HEK293 (cell line): ENCODE data around the gene SCNN1G.

Experiments used
- GFI1B ChIP-seq: fragments of 450-650 bp; formaldehyde crosslinking; IDR thresholded peaks from 2 replicates; pipeline ENCODE4 v1.5.1; 2016; ENCODE audit warnings: missing biosample characterization, missing genetic modification characterization
- KLF9 ChIP-seq: fragments of 450-650 bp; formaldehyde crosslinking; IDR thresholded peaks from 2 replicates; pipeline ENCODE4 v1.5.1; 2016; ENCODE audit warnings: missing biosample characterization, missing genetic modification characterization, low read depth
- RBAK ChIP-seq: fragments of 450-650 bp; formaldehyde crosslinking; IDR thresholded peaks from 2 replicates; pipeline ENCODE4 v1.5.1; 2016; ENCODE audit warnings: missing biosample characterization, missing genetic modification characterization
- SALL2 ChIP-seq: fragments of 450-650 bp; formaldehyde crosslinking; IDR thresholded peaks from 2 replicates; pipeline ENCODE4 v1.5.0; 2017; ENCODE audit warnings: missing biosample characterization, mild to moderate bottlenecking, missing genetic modification characterization, borderline replicate concordance
- SCRT1 ChIP-seq: fragments of 450-650 bp; formaldehyde crosslinking; IDR thresholded peaks from 2 replicates; pipeline ENCODE4 v1.5.1; 2016; ENCODE audit warnings: missing biosample characterization, missing genetic modification characterization, borderline replicate concordance
- SP7 ChIP-seq: fragments of 450-650 bp; formaldehyde crosslinking; IDR thresholded peaks from 2 replicates; pipeline ENCODE4 v1.5.1; 2016; ENCODE audit warnings: missing biosample characterization, missing genetic modification characterization
- WT1 ChIP-seq: fragments of 450-650 bp; formaldehyde crosslinking; IDR thresholded peaks from 2 replicates; pipeline ENCODE4 v1.5.1; 2016; ENCODE audit warnings: missing biosample characterization, missing genetic modification characterization
- ZBTB7A ChIP-seq: fragments of 450-650 bp; formaldehyde crosslinking; IDR thresholded peaks from 2 replicates; pipeline ENCODE4 v1.5.1; 2016; ENCODE audit warnings: low read depth, missing biosample characterization, missing genetic modification characterization
- ZEB2 ChIP-seq: fragments of 450-650 bp; formaldehyde crosslinking; IDR thresholded peaks from 2 replicates; pipeline ENCODE4 v1.5.1; 2016; ENCODE audit warnings: missing biosample characterization, missing genetic modification characterization
- ZNF19 ChIP-seq: fragments of 450-650 bp; formaldehyde crosslinking; IDR thresholded peaks from 2 replicates; pipeline ENCODE4; 2016; ENCODE audit warnings: missing biosample characterization, missing genetic modification characterization, low read depth
- ZNF266 ChIP-seq: fragments of 450-650 bp; formaldehyde crosslinking; IDR thresholded peaks from 2 replicates; pipeline ENCODE4 v1.5.1; 2016; ENCODE audit warnings: missing biosample characterization, missing genetic modification characterization, low read depth
- ZNF335 ChIP-seq: fragments of 450-650 bp; formaldehyde crosslinking; conservative IDR thresholded peaks from 2 replicates; pipeline ENCODE4 v1.5.1; 2016; ENCODE audit warnings: missing biosample characterization, missing genetic modification characterization
- ZNF366 ChIP-seq: fragments of 450-650 bp; formaldehyde crosslinking; conservative IDR thresholded peaks from 2 replicates; pipeline ENCODE4 v1.5.1; 2016; ENCODE audit warnings: missing biosample characterization, missing genetic modification characterization
- ZNF529 ChIP-seq: fragments of 450-650 bp; formaldehyde crosslinking; IDR thresholded peaks from 2 replicates; pipeline ENCODE4 v1.5.1; 2017; ENCODE audit warnings: missing genetic modification characterization, missing biosample characterization; ENCODE audit not compliant: insufficient replicate concordance
- ZNF548 ChIP-seq: fragments of 450-650 bp; formaldehyde crosslinking; IDR thresholded peaks from 2 replicates; pipeline ENCODE4 v1.5.1; 2016; ENCODE audit warnings: missing biosample characterization, missing genetic modification characterization
- ZNF549 ChIP-seq: fragments of 450-650 bp; IDR thresholded peaks from 2 replicates; pipeline ENCODE4 v1.5.1; 2018; ENCODE audit warnings: missing biosample characterization, missing genetic modification characterization, mild to moderate bottlenecking, inconsistent platforms, moderate library complexity
- ZNF561 ChIP-seq: fragments of 450-650 bp; IDR thresholded peaks from 2 replicates; pipeline ENCODE4 v1.5.1; 2018; ENCODE audit warnings: missing biosample characterization, missing genetic modification characterization, borderline replicate concordance
- ZNF600 ChIP-seq: fragments of 450-650 bp; formaldehyde crosslinking; IDR thresholded peaks from 2 replicates; pipeline ENCODE4 v1.5.1; 2016; ENCODE audit warnings: missing biosample characterization, missing genetic modification characterization
- ZNF629 ChIP-seq: fragments of 450-650 bp; formaldehyde crosslinking; IDR thresholded peaks from 2 replicates; pipeline ENCODE4 v1.5.1; 2017; ENCODE audit warnings: missing biosample characterization, missing genetic modification characterization
- ZNF654 ChIP-seq: fragments of 450-650 bp; formaldehyde crosslinking; IDR thresholded peaks from 2 replicates; pipeline ENCODE4 v1.5.1; 2016; ENCODE audit warnings: low read depth, missing biosample characterization, missing genetic modification characterization
- ZNF777 ChIP-seq: fragments of 450-650 bp; formaldehyde crosslinking; IDR thresholded peaks from 2 replicates; pipeline ENCODE4 v1.5.1; 2017; ENCODE audit warnings: missing biosample characterization, missing genetic modification characterization, borderline replicate concordance
- ZSCAN16 ChIP-seq: fragments of 450-650 bp; formaldehyde crosslinking; IDR thresholded peaks from 2 replicates; pipeline ENCODE4 v1.5.1; 2016; ENCODE audit warnings: missing biosample characterization, missing genetic modification characterization
- TF ChIP-seq, protein P1 (sequence below): fragments of 450-650 bp; formaldehyde crosslinking; IDR thresholded peaks from 2 replicates; pipeline ENCODE4 v1.5.1; 2017; ENCODE audit warnings: missing biosample characterization, missing genetic modification characterization
- TF ChIP-seq, protein P2 (sequence below): IDR thresholded peaks from 2 replicates; pipeline ENCODE4 v1.6.1; 2011; ENCODE audit warnings: mild to moderate bottlenecking, low read depth, low read length, borderline replicate concordance
- TF ChIP-seq, protein P3 (sequence below): fragments of 450-650 bp; IDR thresholded peaks from 2 replicates; pipeline ENCODE4 v1.5.1; 2018; ENCODE audit warnings: missing biosample characterization, missing genetic modification characterization
- TF ChIP-seq, protein P4 (sequence below): fragments of 450-650 bp; formaldehyde crosslinking; IDR thresholded peaks from 2 replicates; pipeline ENCODE4 v1.5.1; 2016; ENCODE audit warnings: missing biosample characterization, missing genetic modification characterization
- TF ChIP-seq, protein P5 (sequence below): fragments of 450-650 bp; formaldehyde crosslinking; IDR thresholded peaks from 2 replicates; pipeline ENCODE4 v1.5.1; 2016; ENCODE audit warnings: missing biosample characterization, missing genetic modification characterization, borderline replicate concordance
- TF ChIP-seq, protein P6 (sequence below): fragments of 450-650 bp; formaldehyde crosslinking; IDR thresholded peaks from 2 replicates; pipeline ENCODE4 v1.5.1; 2017; ENCODE audit warnings: missing biosample characterization, missing genetic modification characterization
- TF ChIP-seq, protein P7 (sequence below): fragments of 450-650 bp; formaldehyde crosslinking; IDR thresholded peaks from 2 replicates; pipeline ENCODE4 v1.5.1; 2016; ENCODE audit warnings: missing biosample characterization, missing genetic modification characterization

The SCNN1G gene

DNA sequence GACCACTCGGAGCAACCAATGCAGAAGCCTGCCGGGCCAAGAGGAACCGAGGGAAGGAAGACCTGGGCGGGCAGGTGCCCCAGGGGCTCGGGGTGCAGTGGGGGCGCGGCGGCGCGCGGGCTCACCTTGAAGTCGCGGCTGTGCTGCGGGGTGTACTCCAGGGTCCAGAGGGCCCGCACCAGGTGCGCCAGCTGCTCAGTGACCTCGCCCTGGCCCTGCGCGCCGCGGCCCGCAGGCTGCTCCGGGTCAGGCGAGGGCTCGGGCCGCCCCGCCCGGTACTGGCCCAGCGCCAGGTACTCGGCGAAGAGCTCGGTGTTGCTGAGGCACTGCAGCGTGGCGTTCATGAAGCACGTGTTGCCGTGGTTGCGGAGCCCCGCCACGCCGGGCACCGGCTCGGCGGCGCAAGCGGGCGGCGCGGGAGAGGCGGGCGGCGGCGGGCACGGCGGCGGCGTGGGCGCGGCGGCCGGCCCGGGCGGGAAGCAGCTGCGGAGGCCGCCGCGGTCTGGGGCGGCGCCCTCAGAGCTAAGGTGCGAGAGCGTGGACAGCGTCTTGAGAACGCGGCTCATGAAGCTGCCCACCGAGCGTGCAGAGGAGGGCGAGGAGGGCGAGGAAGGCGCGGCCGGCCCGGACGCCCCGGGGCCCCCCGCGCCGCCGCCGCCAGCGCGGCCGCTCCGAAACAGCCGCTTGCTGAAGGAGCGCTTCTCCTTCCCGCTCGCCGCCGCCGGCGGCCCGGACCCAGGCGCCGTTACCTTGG lies 33.9 kb upstream of the SCNN1G start (continued):
- TF ChIP-seq, protein P1, sequence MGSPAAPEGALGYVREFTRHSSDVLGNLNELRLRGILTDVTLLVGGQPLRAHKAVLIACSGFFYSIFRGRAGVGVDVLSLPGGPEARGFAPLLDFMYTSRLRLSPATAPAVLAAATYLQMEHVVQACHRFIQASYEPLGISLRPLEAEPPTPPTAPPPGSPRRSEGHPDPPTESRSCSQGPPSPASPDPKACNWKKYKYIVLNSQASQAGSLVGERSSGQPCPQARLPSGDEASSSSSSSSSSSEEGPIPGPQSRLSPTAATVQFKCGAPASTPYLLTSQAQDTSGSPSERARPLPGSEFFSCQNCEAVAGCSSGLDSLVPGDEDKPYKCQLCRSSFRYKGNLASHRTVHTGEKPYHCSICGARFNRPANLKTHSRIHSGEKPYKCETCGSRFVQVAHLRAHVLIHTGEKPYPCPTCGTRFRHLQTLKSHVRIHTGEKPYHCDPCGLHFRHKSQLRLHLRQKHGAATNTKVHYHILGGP (tag by site-specific recombination), result no peak
- TF ChIP-seq ZNF529 (tag by site-specific recombination) (no peak), GFI1B (no peak), ZNF561 (tag by site-specific recombination) (peak; percentile 40; the same call in 1 of the 2 replicates), ZNF335 (tag by site-specific recombination) (peak; percentile 73; the same call in 1 of the 2 replicates), WT1 (tag by site-specific recombination) (no peak), ZNF600 (tag by site-specific recombination) (no peak), ZNF19 (tag by site-specific recombination) (no peak), ZNF549 (tag by site-specific recombination) (no peak), ZEB2 (tag by site-specific recombination) (no peak), ZNF777 (no peak), RBAK (tag by site-specific recombination) (no peak), SP7 (tag by site-specific recombination) (no peak), ZNF654 (tag by site-specific recombination) (no peak), ZNF629 (no peak), ZNF548 (tag by site-specific recombination) (no peak), SALL2 (tag by site-specific recombination) (no peak), ZNF366 (no peak), ZSCAN16 (no peak), KLF9 (tag by site-specific recombination) (no peak), ZBTB7A (tag by site-specific recombination) (no peak), SCRT1 (tag by site-specific recombination) (no peak), ZNF266 (tag by site-specific recombination) (no peak)
- TF ChIP-seq, protein P2, sequence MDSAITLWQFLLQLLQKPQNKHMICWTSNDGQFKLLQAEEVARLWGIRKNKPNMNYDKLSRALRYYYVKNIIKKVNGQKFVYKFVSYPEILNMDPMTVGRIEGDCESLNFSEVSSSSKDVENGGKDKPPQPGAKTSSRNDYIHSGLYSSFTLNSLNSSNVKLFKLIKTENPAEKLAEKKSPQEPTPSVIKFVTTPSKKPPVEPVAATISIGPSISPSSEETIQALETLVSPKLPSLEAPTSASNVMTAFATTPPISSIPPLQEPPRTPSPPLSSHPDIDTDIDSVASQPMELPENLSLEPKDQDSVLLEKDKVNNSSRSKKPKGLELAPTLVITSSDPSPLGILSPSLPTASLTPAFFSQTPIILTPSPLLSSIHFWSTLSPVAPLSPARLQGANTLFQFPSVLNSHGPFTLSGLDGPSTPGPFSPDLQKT, result no peak
- TF ChIP-seq, protein P3, sequence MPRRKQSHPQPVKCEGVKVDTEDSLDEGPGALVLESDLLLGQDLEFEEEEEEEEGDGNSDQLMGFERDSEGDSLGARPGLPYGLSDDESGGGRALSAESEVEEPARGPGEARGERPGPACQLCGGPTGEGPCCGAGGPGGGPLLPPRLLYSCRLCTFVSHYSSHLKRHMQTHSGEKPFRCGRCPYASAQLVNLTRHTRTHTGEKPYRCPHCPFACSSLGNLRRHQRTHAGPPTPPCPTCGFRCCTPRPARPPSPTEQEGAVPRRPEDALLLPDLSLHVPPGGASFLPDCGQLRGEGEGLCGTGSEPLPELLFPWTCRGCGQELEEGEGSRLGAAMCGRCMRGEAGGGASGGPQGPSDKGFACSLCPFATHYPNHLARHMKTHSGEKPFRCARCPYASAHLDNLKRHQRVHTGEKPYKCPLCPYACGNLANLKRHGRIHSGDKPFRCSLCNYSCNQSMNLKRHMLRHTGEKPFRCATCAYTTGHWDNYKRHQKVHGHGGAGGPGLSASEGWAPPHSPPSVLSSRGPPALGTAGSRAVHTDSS (tag by site-specific recombination), result no peak
- TF ChIP-seq, protein P4, sequence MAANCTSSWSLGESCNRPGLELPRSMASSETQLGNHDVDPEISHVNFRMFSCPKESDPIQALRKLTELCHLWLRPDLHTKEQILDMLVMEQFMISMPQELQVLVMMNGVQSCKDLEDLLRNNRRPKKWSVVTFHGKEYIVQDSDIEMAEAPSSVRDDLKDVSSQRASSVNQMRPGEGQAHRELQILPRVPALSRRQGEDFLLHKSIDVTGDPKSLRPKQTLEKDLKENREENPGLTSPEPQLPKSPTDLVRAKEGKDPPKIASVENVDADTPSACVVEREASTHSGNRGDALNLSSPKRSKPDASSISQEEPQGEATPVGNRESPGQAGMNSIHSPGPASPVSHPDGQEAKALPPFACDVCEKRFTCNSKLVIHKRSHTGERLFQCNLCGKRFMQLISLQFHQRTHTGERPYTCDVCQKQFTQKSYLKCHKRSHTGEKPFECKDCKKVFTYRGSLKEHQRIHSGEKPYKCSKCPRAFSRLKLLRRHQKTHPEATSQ, result no peak
- TF ChIP-seq, protein P5, sequence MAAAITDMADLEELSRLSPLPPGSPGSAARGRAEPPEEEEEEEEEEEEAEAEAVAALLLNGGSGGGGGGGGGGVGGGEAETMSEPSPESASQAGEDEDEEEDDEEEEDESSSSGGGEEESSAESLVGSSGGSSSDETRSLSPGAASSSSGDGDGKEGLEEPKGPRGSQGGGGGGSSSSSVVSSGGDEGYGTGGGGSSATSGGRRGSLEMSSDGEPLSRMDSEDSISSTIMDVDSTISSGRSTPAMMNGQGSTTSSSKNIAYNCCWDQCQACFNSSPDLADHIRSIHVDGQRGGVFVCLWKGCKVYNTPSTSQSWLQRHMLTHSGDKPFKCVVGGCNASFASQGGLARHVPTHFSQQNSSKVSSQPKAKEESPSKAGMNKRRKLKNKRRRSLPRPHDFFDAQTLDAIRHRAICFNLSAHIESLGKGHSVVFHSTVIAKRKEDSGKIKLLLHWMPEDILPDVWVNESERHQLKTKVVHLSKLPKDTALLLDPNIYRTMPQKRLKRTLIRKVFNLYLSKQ, result no peak
- TF ChIP-seq, protein P6, sequence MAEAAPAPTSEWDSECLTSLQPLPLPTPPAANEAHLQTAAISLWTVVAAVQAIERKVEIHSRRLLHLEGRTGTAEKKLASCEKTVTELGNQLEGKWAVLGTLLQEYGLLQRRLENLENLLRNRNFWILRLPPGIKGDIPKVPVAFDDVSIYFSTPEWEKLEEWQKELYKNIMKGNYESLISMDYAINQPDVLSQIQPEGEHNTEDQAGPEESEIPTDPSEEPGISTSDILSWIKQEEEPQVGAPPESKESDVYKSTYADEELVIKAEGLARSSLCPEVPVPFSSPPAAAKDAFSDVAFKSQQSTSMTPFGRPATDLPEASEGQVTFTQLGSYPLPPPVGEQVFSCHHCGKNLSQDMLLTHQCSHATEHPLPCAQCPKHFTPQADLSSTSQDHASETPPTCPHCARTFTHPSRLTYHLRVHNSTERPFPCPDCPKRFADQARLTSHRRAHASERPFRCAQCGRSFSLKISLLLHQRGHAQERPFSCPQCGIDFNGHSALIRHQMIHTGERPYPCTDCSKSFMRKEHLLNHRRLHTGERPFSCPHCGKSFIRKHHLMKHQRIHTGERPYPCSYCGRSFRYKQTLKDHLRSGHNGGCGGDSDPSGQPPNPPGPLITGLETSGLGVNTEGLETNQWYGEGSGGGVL (tag by site-specific recombination), result peak; percentile 36; the same call in 1 of the 2 replicates
- TF ChIP-seq, protein P7, sequence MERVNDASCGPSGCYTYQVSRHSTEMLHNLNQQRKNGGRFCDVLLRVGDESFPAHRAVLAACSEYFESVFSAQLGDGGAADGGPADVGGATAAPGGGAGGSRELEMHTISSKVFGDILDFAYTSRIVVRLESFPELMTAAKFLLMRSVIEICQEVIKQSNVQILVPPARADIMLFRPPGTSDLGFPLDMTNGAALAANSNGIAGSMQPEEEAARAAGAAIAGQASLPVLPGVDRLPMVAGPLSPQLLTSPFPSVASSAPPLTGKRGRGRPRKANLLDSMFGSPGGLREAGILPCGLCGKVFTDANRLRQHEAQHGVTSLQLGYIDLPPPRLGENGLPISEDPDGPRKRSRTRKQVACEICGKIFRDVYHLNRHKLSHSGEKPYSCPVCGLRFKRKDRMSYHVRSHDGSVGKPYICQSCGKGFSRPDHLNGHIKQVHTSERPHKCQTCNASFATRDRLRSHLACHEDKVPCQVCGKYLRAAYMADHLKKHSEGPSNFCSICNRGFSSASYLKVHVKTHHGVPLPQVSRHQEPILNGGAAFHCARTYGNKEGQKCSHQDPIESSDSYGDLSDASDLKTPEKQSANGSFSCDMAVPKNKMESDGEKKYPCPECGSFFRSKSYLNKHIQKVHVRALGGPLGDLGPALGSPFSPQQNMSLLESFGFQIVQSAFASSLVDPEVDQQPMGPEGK (tag by site-specific recombination), result peak; percentile 60
